BJ (cell line): Measurements from ENCODE around the gene NECAB2. TPM values are rescaled to one million over a fixed set of nuclear protein-coding genes. Genes with fewer than 3 reads are reported as not detected.

Source experiments
- CTCF ChIA-PET: fragments of 350-600 bp; formaldehyde crosslinking; extraction: SDS; loops from one replicate; lab custom pipeline; 2021; ENCODE audit warnings: antibody characterized with exemption, inconsistent platforms; lab: Yijun Ruan, JAX
- POLR2A ChIA-PET: fragments of 300-600 bp; sonication (Branson Sonifier 250); formaldehyde crosslinking; extraction: SDS; loops from one replicate; lab custom pipeline; 2021; ENCODE audit warnings: antibody characterized with exemption; lab: Charles Lee
- DNase-seq: peaks from one replicate; pipeline ENCODE4 v3.0.0-alpha.2; 2011; ENCODE audit warnings: low read depth
- H3K27me3 ChIP-seq: 2 replicates; pipeline ENCODE4 v1.6.0; 2011; ENCODE audit warnings: low read length; ENCODE audit not compliant: control insufficient read depth, insufficient read depth
- H3K36me3 ChIP-seq: 2 replicates; pipeline ENCODE4 v1.5.1; 2011; ENCODE audit warnings: low read length; ENCODE audit not compliant: control insufficient read depth, insufficient read depth
- H3K4me3 ChIP-seq: 2 replicates; pipeline ENCODE4 v1.5.1; 2011; ENCODE audit warnings: low read depth, mild to moderate bottlenecking, control low read depth, low read length
- CTCF ChIP-seq: IDR thresholded peaks from 2 replicates; pipeline ENCODE4 v1.5.1; 2011; ENCODE audit warnings: low read depth, mild to moderate bottlenecking, control low read depth, inconsistent platforms, low read length, moderate library complexity; ENCODE audit not compliant: insufficient read depth
- polyA plus RNA-seq: library from polyadenylated mRNA; depleted of rRNA; stranded (reverse); fragments of >200 nt; gene quantifications from 2 replicates; pipeline ENCODE4 v1.2.3, GENCODE V29; 2011

NECAB2 gene
- polyA plus RNA-seq, 1 experiment: 0.15 TPM

GRCh38 chr16:83998091-83998490 is 30.0 kb downstream of the NECAB2 start:
- CTCF ChIA-PET: no interaction called here
- Histone ChIP-seq H3K27me3 (peaks cover 8% of the 10 kb centered on the region), H3K4me3 (no peak overlapping the region), H3K36me3 (no peaks in the 10 kb centered on the region)
- no peak for DNase-seq
- POLR2A ChIA-PET: no interaction called here
- TF ChIP-seq CTCF: no peak

GRCh38 chr16:84000989-84001642 is 33.1 kb downstream of the NECAB2 start:
- TF ChIP-seq CTCF: no peak
- Histone ChIP-seq H3K27me3 (peaks cover 17% of the 10 kb centered on the region), H3K36me3 (no peaks in the 10 kb centered on the region), H3K4me3 (no peak overlapping the region)
- POLR2A ChIA-PET: no interaction called here
- DNase-seq: no peak
- CTCF ChIA-PET: no interaction called here

GRCh38 chr16:84001726-84002125 is 33.7 kb downstream of the NECAB2 start:
- Histone ChIP-seq H3K27me3 (peaks cover 17% of the 10 kb centered on the region), H3K4me3 (no peak overlapping the region), H3K36me3 (no peaks in the 10 kb centered on the region)
- ChIA-PET POLR2A (no interaction called here), CTCF (no interaction called here)
- no peak for TF ChIP-seq CTCF
- no peak for DNase-seq

GRCh38 chr16:84003038-84003437 is 35.0 kb downstream of the NECAB2 start:
- ChIA-PET CTCF (interaction anchor here (1.2 kb wide), 1 partner anchor 14 kb away, joined by 4 read pairs; no protein-coding TSS in a partner anchor), POLR2A (no interaction called here)
- peaks cover 17% of the 10 kb centered on the region for H3K27me3 ChIP-seq
- no peaks in the 10 kb centered on the region for H3K36me3 ChIP-seq
- H3K4me3 ChIP-seq: no peak overlapping the region
- no peak for DNase-seq
- no peak for TF ChIP-seq CTCF

DNA sequence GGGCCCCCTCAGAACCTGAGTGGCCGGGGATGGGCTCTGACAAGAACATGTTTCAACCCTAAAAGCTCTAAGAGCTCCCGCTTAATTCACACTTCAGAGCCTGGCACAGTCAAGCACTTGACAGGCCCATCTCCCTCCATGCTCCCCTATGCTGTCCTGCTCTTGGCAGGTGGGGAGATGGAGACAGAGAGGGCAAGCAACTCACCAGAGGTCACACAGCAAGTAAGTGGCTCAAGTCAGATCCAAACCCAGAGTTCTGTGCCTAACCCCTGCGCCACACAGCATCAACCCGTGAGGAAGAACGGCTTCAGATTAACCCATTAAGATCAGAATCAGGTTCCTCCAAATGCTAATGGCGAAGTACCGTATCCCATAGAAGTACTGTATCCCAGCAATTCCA is 36.4 kb downstream of the NECAB2 start:
- TF ChIP-seq CTCF: no peak
- CTCF ChIA-PET: no interaction called here
- Histone ChIP-seq H3K4me3 (no peak overlapping the region), H3K36me3 (no peaks in the 10 kb centered on the region), H3K27me3 (peaks cover 17% of the 10 kb centered on the region)
- DNase-seq: no peak
- POLR2A ChIA-PET: no interaction called here
